A549 (cell line): ENCODE measurements around the gene KCNK6. TPM values are rescaled to one million over a fixed set of nuclear protein-coding genes. Genes with fewer than 3 reads are reported as not detected.
"Not testable (repeated sequence)": the region's sequence is repeated elsewhere in the genome, so short reads cannot be mapped to it uniquely, and the experiment has no call there.

ENCODE experiments used
- ATAC-seq, 2 experiments: fragments of 200-7000 bp in 1 of 2; fragments of >200 bp in 1 of 2; cut with Nextera tagmentation in 1 of 2; cut with Tn5 transposase in 1 of 2; 3 replicates each; pipeline versions ENCODE4 v1.8.0 to v1.9.1; 2018 to 2020; ENCODE audit warnings: mild to moderate bottlenecking in 1 of 2, moderate library complexity in 1 of 2
- CTCF ChIA-PET: fragments of 300-600 bp; sonication (Branson Sonifier 250); formaldehyde crosslinking; extraction: SDS; loops from one replicate; lab custom pipeline; 2021; ENCODE audit warnings: antibody characterized with exemption, inconsistent platforms; lab: Yijun Ruan, JAX
- POLR2A ChIA-PET: fragments of 350-600 bp; formaldehyde crosslinking; extraction: SDS; loops from one replicate; lab custom pipeline; 2021; ENCODE audit warnings: antibody characterized with exemption, inconsistent platforms; lab: Yijun Ruan, JAX
- DNase-seq, 2 experiments: peaks; one replicate each; pipeline versions ENCODE4 v3.0.0 to v3.0.0-alpha.2; 2011 to 2016; ENCODE audit warnings: low read depth in 1 of 2, low spot score in 1 of 2
- FAIRE-seq: peaks from 2 replicates; lab custom pipeline; 2011; peaks lifted over from hg19 to GRCh38; lab: Jason Lieb, UNC
- H3K27ac ChIP-seq, 2 experiments: fragments of >200 bp; sonication (Bioruptor Twin); formaldehyde crosslinking; 3 replicates each; pipeline ENCODE4 v1.5.1; 2016 to 2017
- H3K4me1 ChIP-seq: fragments of >200 bp; sonication (Bioruptor Twin); formaldehyde crosslinking; 3 replicates; pipeline ENCODE4 v1.6.1; 2016
- H3K4me2 ChIP-seq: fragments of >200 bp; sonication (Bioruptor Twin); formaldehyde crosslinking; 3 replicates; pipeline ENCODE4 v1.6.1; 2016
- H3K4me3 ChIP-seq: fragments of >200 bp; sonication (Bioruptor Twin); formaldehyde crosslinking; 3 replicates; pipeline ENCODE4 v1.5.1; 2016
- H3K9me3 ChIP-seq: fragments of >200 bp; sonication (Bioruptor Twin); formaldehyde crosslinking; 3 replicates; pipeline ENCODE4 v1.6.1; 2016
- ATOH8 ChIP-seq: fragments of 250-450 bp; sonication (Bioruptor Pico); IDR thresholded peaks from 2 replicates; pipeline ENCODE4 v1.5.0; 2020; ENCODE audit warnings: low read depth, mild to moderate bottlenecking, moderate library complexity
- BHLHE40 ChIP-seq: IDR thresholded peaks from 2 replicates; pipeline ENCODE4 v1.6.1; 2012; ENCODE audit warnings: low read depth, low read length, inconsistent platforms
- CBX8 ChIP-seq: fragments of 200-600 bp; sonication (generic); IDR thresholded peaks from 2 replicates; pipeline ENCODE4 v1.6.1; 2016
- CHD2 ChIP-seq: fragments of 150-350 bp; IDR thresholded peaks from 2 replicates; pipeline ENCODE4 v1.6.1; 2014; ENCODE audit warnings: low read length; ENCODE audit not compliant: partially characterized antibody
- CHD4 ChIP-seq: fragments of 200-600 bp; sonication (generic); IDR thresholded peaks from 2 replicates; pipeline ENCODE4 v1.6.1; 2016; ENCODE audit warnings: antibody characterized with exemption, mild to moderate bottlenecking, borderline replicate concordance
- EHMT2 ChIP-seq: fragments of 200-600 bp; sonication (generic); IDR thresholded peaks from 2 replicates; pipeline ENCODE4 v1.6.1; 2016; ENCODE audit warnings: antibody characterized with exemption, low read depth, mild to moderate bottlenecking, moderate library complexity
- EP300 ChIP-seq, 2 experiments: fragments of >200 bp; sonication (Bioruptor Twin); formaldehyde crosslinking; IDR thresholded peaks; 2 replicates in 1 of 2; 3 replicates in 1 of 2; pipeline ENCODE4 v1.6.1; 2016 to 2017
- FOSL2 ChIP-seq, 2 experiments: fragments of 450-650 bp in 1 of 2; fragments of >200 bp in 1 of 2; sonication (Bioruptor Twin) in 1 of 2; formaldehyde crosslinking; IDR thresholded peaks; 2 replicates each; pipeline versions ENCODE4 v1.5.0 to v1.6.1; 2016 to 2020; ENCODE audit warnings: mild to moderate bottlenecking in 1 of 2, moderate library complexity in 1 of 2
- GATA3 ChIP-seq: IDR thresholded peaks from 2 replicates; pipeline ENCODE4 v1.6.1; 2012; ENCODE audit warnings: borderline replicate concordance
- HOXA7 ChIP-seq: fragments of 250-450 bp; sonication (Bioruptor Pico); IDR thresholded peaks from 2 replicates; pipeline ENCODE4 v1.5.0; 2020; ENCODE audit warnings: mild to moderate bottlenecking, moderate library complexity
- HOXB13 ChIP-seq: fragments of 250-450 bp; sonication (Bioruptor Pico); IDR thresholded peaks from 2 replicates; pipeline ENCODE4 v1.5.0; 2020; ENCODE audit warnings: low read depth, mild to moderate bottlenecking, moderate library complexity
- HOXB5 ChIP-seq: fragments of 250-450 bp; sonication (Bioruptor Pico); IDR thresholded peaks from 2 replicates; pipeline ENCODE4 v1.5.0; 2020; ENCODE audit warnings: mild to moderate bottlenecking, moderate library complexity
- KDM1A ChIP-seq: fragments of 200-600 bp; sonication (generic); IDR thresholded peaks from 2 replicates; pipeline ENCODE4 v1.6.1; 2016; ENCODE audit warnings: low read depth, mild to moderate bottlenecking
- MAX ChIP-seq: IDR thresholded peaks from 2 replicates; pipeline ENCODE4 v1.6.1; 2012
- MAZ ChIP-seq: fragments of 150-350 bp; IDR thresholded peaks from 2 replicates; pipeline ENCODE4 v1.6.1; 2014; ENCODE audit warnings: antibody characterized with exemption, low read depth, low read length, borderline replicate concordance
- MYC ChIP-seq: IDR thresholded peaks from 2 replicates; pipeline ENCODE4 v1.6.1; 2012; ENCODE audit warnings: mild to moderate bottlenecking, inconsistent platforms, low read length, improper control_type of control experiment, borderline replicate concordance
- PBX3 ChIP-seq: IDR thresholded peaks from 2 replicates; pipeline ENCODE4 v1.6.1; 2012
- PHF8 ChIP-seq: fragments of 200-600 bp; sonication (generic); IDR thresholded peaks from 2 replicates; pipeline ENCODE4 v1.6.1; 2016; ENCODE audit warnings: low read depth, mild to moderate bottlenecking, antibody characterized with exemption, moderate library complexity, borderline replicate concordance
- POLR2AphosphoS2 ChIP-seq: conservative IDR thresholded peaks from 2 replicates; pipeline ENCODE4 v1.6.1; 2012; ENCODE audit warnings: low read length, improper control_type of control experiment, inconsistent platforms
- RCOR1 ChIP-seq: fragments of 150-350 bp; IDR thresholded peaks from 2 replicates; pipeline ENCODE4 v1.6.1; 2014; ENCODE audit warnings: antibody characterized with exemption, low read length, low read depth
- TP53 ChIP-seq: fragments of 250-450 bp; sonication (Bioruptor Pico); IDR thresholded peaks from 2 replicates; pipeline ENCODE4 v1.5.0; 2021; ENCODE audit warnings: mild to moderate bottlenecking, moderate library complexity
- USF2 ChIP-seq: fragments of 450-650 bp; IDR thresholded peaks from 2 replicates; pipeline ENCODE4 v1.6.1; 2014; ENCODE audit warnings: antibody characterized with exemption
- ZSCAN20 ChIP-seq: fragments of 250-450 bp; sonication (Bioruptor Pico); IDR thresholded peaks from 2 replicates; pipeline ENCODE4 v1.8.0; 2022; ENCODE audit warnings: mild to moderate bottlenecking, moderate library complexity
- WGBS: methylation state at CpG from one replicate; pipeline ENCODE4 v1.1.6; 2017; ENCODE audit errors: missing lambda C conversion rate; 5-methylcytosine and 5-hydroxymethylcytosine counted together
- polyA plus RNA-seq, 4 experiments: library from polyadenylated mRNA; depleted of rRNA in 3 of 4; stranded (reverse); fragments of >200 nt; fragmentation: RNase III in 1 of 4; extraction: RNeasy Plus Mini Kit Qiagen cat#74134 plus additional on column Dnase treatment in 1 of 4; gene quantifications; 2 replicates in 3 of 4; 3 replicates in 1 of 4; pipeline ENCODE4 v1.2.3, GENCODE V29; 2011 to 2017

KCNK6 gene
- polyA plus RNA-seq, 2 of the 4 experiments (the other 2 are of a cell fraction), result 2.4 to 2.8 TPM

- peak overlapping the region; percentile 27 to 69; a peak in 3 of 6 replicates for H3K27ac ChIP-seq
- H3K4me2 ChIP-seq, result peak overlapping the region; percentile 81
- FAIRE-seq (no peak), DNase-seq (peak in 1 of 2 experiments; percentile 35), ATAC-seq (no peak)
- ChIA-PET CTCF (interaction anchor here (0.7 to 3.3 kb wide), 8 partner anchors 21 to 195 kb away, joined by 3 to 25 read pairs (median 4); partner anchors contain the start of genes FAM98C and PSMD8), POLR2A (no interaction called here)
- WGBS, result 60% methylated on average over 10 of the region's 10 CpGs
- no peaks in the 10 kb centered on the region for H3K9me3 ChIP-seq
- peaks cover 8% of the 10 kb centered on the region; the same call in 2 of the 3 replicates for H3K4me1 ChIP-seq
- H3K4me3 ChIP-seq, result peak overlapping the region; percentile 66; the same call in 2 of the 3 replicates
- TF ChIP-seq KDM1A (no peak), PHF8 (no peak), MAZ (no peak), MAX (no peak), PBX3 (no peak), POLR2AphosphoS2 (no peak), MYC (no peak), FOSL2 (IDR thresholded peaks at IDR 0.05) (no peak), FOSL2 (CRISPR knock-in tag; IDR thresholded peaks at IDR 0.05) (no peak), HOXB13 (CRISPR knock-in tag) (no peak), CHD4 (no peak), BHLHE40 (no peak), RCOR1 (no peak), EP300 (IDR thresholded peaks at IDR 0.05) (no peak), EHMT2 (no peak), CHD2 (no peak)
Measured at GRCh38 chr19:38337360-38337653, 17.7 kb downstream of the KCNK6 start.

GRCh38 chr19:38339011-38339410, 19.4 kb downstream of the KCNK6 start:
- H3K27ac ChIP-seq, ATAC-seq, H3K9me3 ChIP-seq, DNase-seq, H3K4me2 ChIP-seq, H3K4me1 ChIP-seq, H3K4me3 ChIP-seq, FAIRE-seq: not testable (repeated sequence)
- WGBS, result 79% methylated on average over 4 of the region's 4 CpGs
- POLR2A ChIA-PET, result interaction anchor here (1.2 kb wide), 1 partner anchor 35 kb away, joined by 4 read pairs; the partner anchor contains the start of gene PSMD8
- CTCF ChIA-PET, result interaction anchor here (0.7 to 3.3 kb wide), 16 partner anchors 10 to 197 kb away, joined by 3 to 25 read pairs (median 4); partner anchors contain the start of genes FAM98C, PPP1R14A and PSMD8

- 81% methylated on average over 2 of the region's 2 CpGs for WGBS
- DNase-seq (no peak), ATAC-seq (no peak), FAIRE-seq (no peak)
- ChIA-PET POLR2A (no interaction called here), CTCF (interaction anchor here (0.6 to 2.6 kb wide), 8 partner anchors 19 to 442 kb away, joined by 3 to 14 read pairs (median 5); partner anchors contain the start of genes FAM98C and PPP1R14A)
- no peak overlapping the region for H3K4me3 ChIP-seq
- H3K4me2 ChIP-seq, result no peak overlapping the region
- H3K27ac ChIP-seq, result no peak overlapping the region
- peaks cover 5% of the 10 kb centered on the region; the same call in 2 of the 3 replicates for H3K4me1 ChIP-seq
- no peak for TF ChIP-seq TP53
- no peak for TF ChIP-seq ATOH8
- no peak for TF ChIP-seq HOXA7 (CRISPR knock-in tag)
- H3K9me3 ChIP-seq, result no peaks in the 10 kb centered on the region
Measured at GRCh38 chr19:38340927-38341326, 21.3 kb downstream of the KCNK6 start.

GRCh38 chr19:38346837-38347236, 27.2 kb downstream of the KCNK6 start:
- 75% methylated on average over 4 of the region's 4 CpGs for WGBS
- FAIRE-seq (no peak), ATAC-seq (no peak), DNase-seq (no peak)
- ChIA-PET CTCF (interaction anchor here (0.6 to 3.2 kb wide), 14 partner anchors 11 to 444 kb away, joined by 3 to 15 read pairs (median 4); partner anchors contain the start of genes FAM98C, PPP1R14A and PSMD8), POLR2A (no interaction called here)
- Histone ChIP-seq H3K4me3 (no peak overlapping the region), H3K4me1 (no peaks in the 10 kb centered on the region), H3K4me2 (no peak overlapping the region), H3K9me3 (no peaks in the 10 kb centered on the region), H3K27ac (no peak overlapping the region)
- no peak for TF ChIP-seq KDM1A
- TF ChIP-seq USF2, result no peak
- TF ChIP-seq CBX8, result no peak
- no peak for TF ChIP-seq POLR2AphosphoS2
- TF ChIP-seq HOXB5, result no peak
- no peak for TF ChIP-seq GATA3
- no peak for TF ChIP-seq CHD2
- no peak for TF ChIP-seq ZSCAN20 (CRISPR knock-in tag)
